GM23338 (cell line): ENCODE data around the gene CST9L.

Source experiments
- CREB1 ChIP-seq: fragments of 250-450 bp; sonication (Bioruptor Pico); IDR thresholded peaks from 2 replicates; pipeline ENCODE4 v1.5.0; 2020; ENCODE audit warnings: low read depth, mild to moderate bottlenecking, moderate library complexity
- EZH2 ChIP-seq: fragments of 200-600 bp; sonication (generic); IDR thresholded peaks from one replicate; pipeline ENCODE4 v1.8.0; 2017; ENCODE audit warnings: antibody characterized with exemption, mild to moderate bottlenecking, low read depth; ENCODE audit not compliant: unreplicated experiment
- EZH2phosphoT487 ChIP-seq: fragments of 200-600 bp; sonication (generic); IDR thresholded peaks from one replicate; pipeline ENCODE4 v1.8.1; 2018; ENCODE audit warnings: antibody characterized with exemption; ENCODE audit not compliant: unreplicated experiment
- NANOG ChIP-seq: IDR thresholded peaks from 2 replicates; pipeline ENCODE4 v1.6.1; 2016; ENCODE audit warnings: antibody characterized with exemption, borderline replicate concordance
- POLR2AphosphoS5 ChIP-seq: IDR thresholded peaks from 2 replicates; pipeline ENCODE4 v1.6.1; 2016; ENCODE audit warnings: antibody characterized with exemption, low read depth
- TF ChIP-seq, protein P1 (sequence below): IDR thresholded peaks from 2 replicates; pipeline ENCODE4 v1.6.1; 2016; ENCODE audit warnings: antibody characterized with exemption
- TF ChIP-seq, protein P2 (sequence below), 2 experiments: fragments of 200-600 bp in 1 of 2; sonication (generic) in 1 of 2; conservative IDR thresholded peaks; 2 replicates each; pipeline versions ENCODE4 v1.5.1 to v1.6.1; 2016 to 2017; ENCODE audit warnings: antibody characterized with exemption in 2 of 2, low read depth in 2 of 2, mild to moderate bottlenecking in 2 of 2, moderate library complexity in 1 of 2
- TF ChIP-seq, protein P3 (sequence below): IDR thresholded peaks from one replicate; pipeline ENCODE4 v1.6.1; 2018; ENCODE audit warnings: antibody characterized with exemption; ENCODE audit not compliant: unreplicated experiment

DNA sequence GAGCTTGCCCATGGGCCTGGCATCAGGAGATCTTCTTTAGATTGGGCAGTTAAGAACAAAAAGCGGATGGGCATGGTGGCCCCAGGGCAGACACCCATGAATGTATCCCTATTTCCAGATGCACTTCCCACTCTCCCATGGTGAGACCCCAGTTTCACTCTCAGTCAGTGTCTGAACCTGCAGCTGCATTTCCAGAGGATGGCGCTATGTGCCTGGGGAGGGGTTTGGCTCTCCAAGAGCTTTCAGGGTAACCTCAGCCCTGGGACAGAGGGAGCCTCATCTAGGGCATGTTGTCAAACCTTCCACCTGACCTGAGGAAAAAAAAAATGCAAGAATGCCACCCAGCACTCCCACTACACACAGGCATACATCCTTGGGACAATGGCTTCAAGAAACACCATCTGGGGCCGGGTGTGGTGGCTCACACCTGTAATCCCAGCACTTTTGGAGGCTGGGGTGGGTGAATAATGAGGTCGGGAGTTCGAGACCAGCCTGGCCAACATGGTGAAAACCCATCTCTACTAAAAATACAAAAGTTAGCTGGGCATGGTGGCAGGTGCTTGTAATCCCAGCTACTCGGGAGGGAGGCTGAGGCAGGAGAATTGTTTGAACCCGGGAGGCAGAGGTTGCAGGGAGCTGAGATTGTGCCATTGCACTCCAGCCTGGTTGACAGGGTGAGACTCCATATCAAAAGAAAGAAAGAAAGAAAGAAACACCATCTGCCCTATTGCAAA lies 1.9 kb downstream of the CST9L start:
- TF ChIP-seq, protein P1, sequence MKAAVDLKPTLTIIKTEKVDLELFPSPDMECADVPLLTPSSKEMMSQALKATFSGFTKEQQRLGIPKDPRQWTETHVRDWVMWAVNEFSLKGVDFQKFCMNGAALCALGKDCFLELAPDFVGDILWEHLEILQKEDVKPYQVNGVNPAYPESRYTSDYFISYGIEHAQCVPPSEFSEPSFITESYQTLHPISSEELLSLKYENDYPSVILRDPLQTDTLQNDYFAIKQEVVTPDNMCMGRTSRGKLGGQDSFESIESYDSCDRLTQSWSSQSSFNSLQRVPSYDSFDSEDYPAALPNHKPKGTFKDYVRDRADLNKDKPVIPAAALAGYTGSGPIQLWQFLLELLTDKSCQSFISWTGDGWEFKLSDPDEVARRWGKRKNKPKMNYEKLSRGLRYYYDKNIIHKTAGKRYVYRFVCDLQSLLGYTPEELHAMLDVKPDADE: no peak
- TF ChIP-seq EZH2 (no peak), NANOG (no peak), POLR2AphosphoS5 (no peak), EZH2phosphoT487 (no peak), CREB1 (CRISPR knock-in tag) (no peak)
- TF ChIP-seq, protein P2, sequence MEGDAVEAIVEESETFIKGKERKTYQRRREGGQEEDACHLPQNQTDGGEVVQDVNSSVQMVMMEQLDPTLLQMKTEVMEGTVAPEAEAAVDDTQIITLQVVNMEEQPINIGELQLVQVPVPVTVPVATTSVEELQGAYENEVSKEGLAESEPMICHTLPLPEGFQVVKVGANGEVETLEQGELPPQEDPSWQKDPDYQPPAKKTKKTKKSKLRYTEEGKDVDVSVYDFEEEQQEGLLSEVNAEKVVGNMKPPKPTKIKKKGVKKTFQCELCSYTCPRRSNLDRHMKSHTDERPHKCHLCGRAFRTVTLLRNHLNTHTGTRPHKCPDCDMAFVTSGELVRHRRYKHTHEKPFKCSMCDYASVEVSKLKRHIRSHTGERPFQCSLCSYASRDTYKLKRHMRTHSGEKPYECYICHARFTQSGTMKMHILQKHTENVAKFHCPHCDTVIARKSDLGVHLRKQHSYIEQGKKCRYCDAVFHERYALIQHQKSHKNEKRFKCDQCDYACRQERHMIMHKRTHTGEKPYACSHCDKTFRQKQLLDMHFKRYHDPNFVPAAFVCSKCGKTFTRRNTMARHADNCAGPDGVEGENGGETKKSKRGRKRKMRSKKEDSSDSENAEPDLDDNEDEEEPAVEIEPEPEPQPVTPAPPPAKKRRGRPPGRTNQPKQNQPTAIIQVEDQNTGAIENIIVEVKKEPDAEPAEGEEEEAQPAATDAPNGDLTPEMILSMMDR (conservative IDR thresholded peaks at IDR 0.05; ENCODE audit: low read depth in 2 of 2): peak; percentile 20 to 54; a peak in 3 of 4 replicates
- TF ChIP-seq, protein P3, sequence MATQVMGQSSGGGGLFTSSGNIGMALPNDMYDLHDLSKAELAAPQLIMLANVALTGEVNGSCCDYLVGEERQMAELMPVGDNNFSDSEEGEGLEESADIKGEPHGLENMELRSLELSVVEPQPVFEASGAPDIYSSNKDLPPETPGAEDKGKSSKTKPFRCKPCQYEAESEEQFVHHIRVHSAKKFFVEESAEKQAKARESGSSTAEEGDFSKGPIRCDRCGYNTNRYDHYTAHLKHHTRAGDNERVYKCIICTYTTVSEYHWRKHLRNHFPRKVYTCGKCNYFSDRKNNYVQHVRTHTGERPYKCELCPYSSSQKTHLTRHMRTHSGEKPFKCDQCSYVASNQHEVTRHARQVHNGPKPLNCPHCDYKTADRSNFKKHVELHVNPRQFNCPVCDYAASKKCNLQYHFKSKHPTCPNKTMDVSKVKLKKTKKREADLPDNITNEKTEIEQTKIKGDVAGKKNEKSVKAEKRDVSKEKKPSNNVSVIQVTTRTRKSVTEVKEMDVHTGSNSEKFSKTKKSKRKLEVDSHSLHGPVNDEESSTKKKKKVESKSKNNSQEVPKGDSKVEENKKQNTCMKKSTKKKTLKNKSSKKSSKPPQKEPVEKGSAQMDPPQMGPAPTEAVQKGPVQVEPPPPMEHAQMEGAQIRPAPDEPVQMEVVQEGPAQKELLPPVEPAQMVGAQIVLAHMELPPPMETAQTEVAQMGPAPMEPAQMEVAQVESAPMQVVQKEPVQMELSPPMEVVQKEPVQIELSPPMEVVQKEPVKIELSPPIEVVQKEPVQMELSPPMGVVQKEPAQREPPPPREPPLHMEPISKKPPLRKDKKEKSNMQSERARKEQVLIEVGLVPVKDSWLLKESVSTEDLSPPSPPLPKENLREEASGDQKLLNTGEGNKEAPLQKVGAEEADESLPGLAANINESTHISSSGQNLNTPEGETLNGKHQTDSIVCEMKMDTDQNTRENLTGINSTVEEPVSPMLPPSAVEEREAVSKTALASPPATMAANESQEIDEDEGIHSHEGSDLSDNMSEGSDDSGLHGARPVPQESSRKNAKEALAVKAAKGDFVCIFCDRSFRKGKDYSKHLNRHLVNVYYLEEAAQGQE: no peak
